K562 (cell line): ENCODE data around the gene CSH1. TPM values are rescaled to one million over a fixed set of nuclear protein-coding genes. Genes with fewer than 3 reads are reported as not detected.

Experiments used
- ATAC-seq: fragments of 200-7000 bp; cut with Tn5 transposase; 3 replicates; pipeline ENCODE4 v1.9.1; 2020; ENCODE audit warnings: moderate library complexity
- BruUV-seq: library from RNA; stranded (reverse); fragments of 400-500 nt; replicated peaks from 2 replicates; lab custom pipeline; 2021; lab: Mats Ljungman, UMichigan
- CTCF ChIA-PET: fragments of 300-600 bp; formaldehyde crosslinking; extraction: SDS; loops from one replicate; lab custom pipeline; 2021; ENCODE audit warnings: low intra/inter-chr PET ratio; lab: Yijun Ruan, JAX
- POLR2A ChIA-PET: fragments of 300-600, 350-650 bp; sonication (Branson Sonifier 250); formaldehyde crosslinking; extraction: SDS; loops from one replicate; lab custom pipeline; 2021; ENCODE audit warnings: antibody characterized with exemption, inconsistent platforms; lab: Yijun Ruan, JAX
- DNase-seq, 4 experiments: peaks; one replicate each; pipeline versions ENCODE4 v3.0.0 to v3.0.0-alpha.2; 2011 to 2018; ENCODE audit warnings: low spot score in 3 of 4, mixed read lengths in 3 of 4; ENCODE audit errors: extremely low read depth in 1 of 4
- FAIRE-seq: peaks from 2 replicates; lab custom pipeline; 2011; peaks lifted over from hg19 to GRCh38; lab: Jason Lieb, UNC
- H2AFZ ChIP-seq: 2 replicates; pipeline ENCODE4 v1.6.0; 2011; ENCODE audit warnings: low read depth, low read length, control low read depth, inconsistent platforms
- H3K27ac ChIP-seq: fragments of 200-600 bp; 3 replicates; pipeline ENCODE4 v1.8.0; 2011; ENCODE audit warnings: low read depth, mild to moderate bottlenecking, control low read depth, inconsistent platforms, low read length, moderate library complexity, mixed read lengths; ENCODE audit errors: extremely low read depth
- H3K27me3 ChIP-seq, 2 experiments: fragments of 300-600 bp in 1 of 2; 2 replicates in 1 of 2; 3 replicates in 1 of 2; pipeline versions ENCODE4 v1.6.0 to v1.8.0; 2011; ENCODE audit warnings: inconsistent platforms in 2 of 2, low read length in 2 of 2, mild to moderate bottlenecking in 1 of 2, mixed read lengths in 1 of 2, moderate library complexity in 1 of 2; ENCODE audit not compliant: control insufficient read depth in 2 of 2, insufficient read depth in 2 of 2
- H3K36me3 ChIP-seq: fragments of 300-600 bp; 3 replicates; pipeline ENCODE4 v1.8.0; 2011; ENCODE audit warnings: mild to moderate bottlenecking, low read length, inconsistent platforms; ENCODE audit not compliant: control insufficient read depth, insufficient read depth
- H3K4me1 ChIP-seq, 2 experiments: fragments of 200-600 bp in 1 of 2; replicated peaks in 1 of 2; 2 replicates in 1 of 2; 3 replicates in 1 of 2; pipeline versions ENCODE4 v1.5.1 to v1.8.0; 2011; ENCODE audit warnings: inconsistent platforms in 2 of 2, low read length in 2 of 2, mild to moderate bottlenecking in 1 of 2, mixed read lengths in 1 of 2, moderate library complexity in 1 of 2; ENCODE audit not compliant: control insufficient read depth in 2 of 2, insufficient read depth in 2 of 2
- H3K4me2 ChIP-seq: 2 replicates; pipeline ENCODE4 v1.6.1; 2011; ENCODE audit warnings: low read length, control low read depth, inconsistent platforms, mixed read lengths; ENCODE audit not compliant: insufficient read depth
- H3K4me3 ChIP-seq: fragments of 200-600 bp; sonication (generic), shearing (Covaris generic); 2 replicates; pipeline ENCODE4 v1.5.1; 2016; ENCODE audit warnings: control low read depth, inconsistent platforms
- H3K79me2 ChIP-seq: fragments of 200-600 bp; 3 replicates; pipeline ENCODE4 v1.8.0; 2011; ENCODE audit warnings: low read length, inconsistent platforms; ENCODE audit not compliant: control insufficient read depth, insufficient read depth
- H3K9ac ChIP-seq, 2 experiments: 2 replicates each; pipeline versions ENCODE4 v1.6.0 to v1.6.1; 2011; ENCODE audit warnings: low read depth in 2 of 2, low read length in 2 of 2, control low read depth in 1 of 2, inconsistent platforms in 1 of 2, mild to moderate bottlenecking in 1 of 2, mixed read lengths in 1 of 2; ENCODE audit not compliant: insufficient read depth in 1 of 2
- H3K9me1 ChIP-seq: one replicate; pipeline ENCODE4 v1.6.0; 2011; ENCODE audit warnings: inconsistent platforms, mild to moderate bottlenecking, low read length, moderate library complexity; ENCODE audit not compliant: control insufficient read depth, insufficient read depth
- H3K9me3 ChIP-seq: replicated peaks from 2 replicates; pipeline ENCODE4 v1.5.1; 2011; ENCODE audit warnings: low read depth, low read length, inconsistent platforms; ENCODE audit not compliant: control insufficient read depth, insufficient read depth
- H4K20me1 ChIP-seq: replicated peaks from 2 replicates; pipeline ENCODE4 v1.6.1; 2011; ENCODE audit warnings: low read length, inconsistent platforms, mixed read lengths; ENCODE audit not compliant: control insufficient read depth, insufficient read depth
- BACH1 ChIP-seq: fragments of 200-800 bp; sonication (Bioruptor generic); IDR thresholded peaks from 2 replicates; pipeline ENCODE4 v1.6.1; 2016; ENCODE audit warnings: missing genetic modification characterization, missing compliant biosample characterization
- FOXA3 ChIP-seq, 2 experiments: fragments of 450-650 bp in 1 of 2; sonication (generic) in 1 of 2; formaldehyde crosslinking; IDR thresholded peaks in 1 of 2; conservative IDR thresholded peaks in 1 of 2; 2 replicates each; pipeline versions ENCODE4 v1.4.0 to v1.8.0; 2020 to 2022; ENCODE audit warnings: mild to moderate bottlenecking in 2 of 2, missing genetic modification reagents in 1 of 2
- HCFC1 ChIP-seq: IDR thresholded peaks from 2 replicates; pipeline ENCODE4 v1.6.1; 2012; ENCODE audit warnings: low read depth, low read length, improper control_type of control experiment
- RAD51 ChIP-seq: fragments of 450-650 bp; IDR thresholded peaks from 2 replicates; pipeline ENCODE4 v1.7.1; 2016; ENCODE audit warnings: low read depth, mild to moderate bottlenecking, borderline replicate concordance
- RREB1 ChIP-seq: fragments of 250-450 bp; sonication (Bioruptor Pico); IDR thresholded peaks from 2 replicates; pipeline ENCODE4 v1.4.0; 2020
- TGIF2 ChIP-seq: sonication (generic); formaldehyde crosslinking; IDR thresholded peaks from 2 replicates; pipeline ENCODE4 v1.8.1; 2022; ENCODE audit warnings: mild to moderate bottlenecking, missing genetic modification reagents, moderate library complexity
- WGBS: fragments of 100-300 bp; shearing (Covaris generic); methylation state at CpG from one replicate; pipeline ENCODE4 v1.1.6; 2016; ENCODE audit warnings: low coverage, mixed read lengths; ENCODE audit not compliant: insufficient coverage; ENCODE audit errors: missing lambda C conversion rate; 5-methylcytosine and 5-hydroxymethylcytosine counted together
- in situ Hi-C: fragments of 300-500 bp; cut with MboI; formaldehyde crosslinking; loops from 4 replicates; pipeline ENCODE4 v1.15.0; 2018; ENCODE audit warnings: inconsistent platforms, mixed read lengths
- intact Hi-C: fragments of 100-400 bp; cut with micrococcal nuclease; formaldehyde crosslinking; loops from 2 replicates; pipeline ENCODE4 v1.14.2; 2022
- polyA plus RNA-seq, 8 experiments: library from polyadenylated mRNA; depleted of rRNA in 4 of 8; stranded (reverse) in 5 of 8; unstranded in 3 of 8; fragments of >200 nt; fragmentation: Nextera tagmentation in 2 of 8; fragmentation: Illumina TruSeq in 1 of 8; extraction: Ambion mirVana in 2 of 8; extraction: Trizol in 1 of 8; gene quantifications; 2 replicates each; pipeline versions ENCODE4 v1.2.1 to v1.2.3, GENCODE V29; 2011 to 2014; ENCODE audit warnings: inconsistent platforms in 1 of 8, missing spikeins in 1 of 8
- total RNA-seq, 7 experiments: library from RNA; depleted of rRNA in 6 of 7; stranded (reverse); fragments of >200 nt in 6 of 7; fragmentation: Illumina TruSeq in 2 of 7; extraction: Trizol in 2 of 7; gene quantifications; 2 replicates each; pipeline versions ENCODE4 v1.2.1 to v1.2.3, GENCODE V29; 2011 to 2021; ENCODE audit warnings: low replicate concordance in 1 of 7
- TF ChIP-seq, protein P1 (sequence below): fragments of 250-450 bp; sonication (Bioruptor Pico); IDR thresholded peaks from 2 replicates; pipeline ENCODE4 v1.9.0; 2021; ENCODE audit warnings: mild to moderate bottlenecking, inconsistent platforms

Gene CSH1
- total and polyA plus RNA-seq, 9 of the 15 experiments (the other 6 are each of a cell fraction or from before 2014, with no cell fraction given) = not detected

- in situ Hi-C loops = no loop called here
- ChIA-PET CTCF (no interaction called here), POLR2A (no interaction called here)
- FAIRE-seq = no peak
- Histone ChIP-seq H3K9ac (no peak overlapping the region), H3K4me3 (no peak overlapping the region), H3K4me2 (no peak overlapping the region), H4K20me1 (no peaks in the 10 kb centered on the region), H3K36me3 (no peaks in the 10 kb centered on the region), H3K9me1 (no peaks in the 10 kb centered on the region), H2AFZ (no peak overlapping the region), H3K4me1 (peaks cover 0 to 40% of the 10 kb centered on the region in 2 experiments; a peak in 2 of 5 replicates), H3K27ac (no peak overlapping the region), H3K9me3 (no peaks in the 10 kb centered on the region), H3K79me2 (no peaks in the 10 kb centered on the region), H3K27me3 (peaks cover 9 to 24% of the 10 kb centered on the region in 2 experiments; a peak in 4 of 5 replicates)
- no peak for ATAC-seq
- WGBS = 18% methylated on average over 8 of the region's 8 CpGs
- BruUV-seq = no TSS peak
- DNase-seq = no peak
- TF ChIP-seq, protein P1, sequence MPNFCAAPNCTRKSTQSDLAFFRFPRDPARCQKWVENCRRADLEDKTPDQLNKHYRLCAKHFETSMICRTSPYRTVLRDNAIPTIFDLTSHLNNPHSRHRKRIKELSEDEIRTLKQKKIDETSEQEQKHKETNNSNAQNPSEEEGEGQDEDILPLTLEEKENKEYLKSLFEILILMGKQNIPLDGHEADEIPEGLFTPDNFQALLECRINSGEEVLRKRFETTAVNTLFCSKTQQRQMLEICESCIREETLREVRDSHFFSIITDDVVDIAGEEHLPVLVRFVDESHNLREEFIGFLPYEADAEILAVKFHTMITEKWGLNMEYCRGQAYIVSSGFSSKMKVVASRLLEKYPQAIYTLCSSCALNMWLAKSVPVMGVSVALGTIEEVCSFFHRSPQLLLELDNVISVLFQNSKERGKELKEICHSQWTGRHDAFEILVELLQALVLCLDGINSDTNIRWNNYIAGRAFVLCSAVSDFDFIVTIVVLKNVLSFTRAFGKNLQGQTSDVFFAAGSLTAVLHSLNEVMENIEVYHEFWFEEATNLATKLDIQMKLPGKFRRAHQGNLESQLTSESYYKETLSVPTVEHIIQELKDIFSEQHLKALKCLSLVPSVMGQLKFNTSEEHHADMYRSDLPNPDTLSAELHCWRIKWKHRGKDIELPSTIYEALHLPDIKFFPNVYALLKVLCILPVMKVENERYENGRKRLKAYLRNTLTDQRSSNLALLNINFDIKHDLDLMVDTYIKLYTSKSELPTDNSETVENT = no peak
- TF ChIP-seq RREB1 (no peak), HCFC1 (no peak), RAD51 (no peak), BACH1 (no peak), FOXA3 (CRISPR knock-in tag; conservative IDR thresholded peaks at IDR 0.05 in 1 of 2, IDR thresholded peaks at IDR 0.05 in 1 of 2) (no peak), TGIF2 (CRISPR knock-in tag) (no peak)
- intact Hi-C loops = no loop called here
Observed at GRCh38 chr17:63933598-63933997, 37.2 kb upstream of the CSH1 start.
